ENCODE results near the gene CORIN. TPM values are rescaled to one million over a fixed set of nuclear protein-coding genes. Genes with fewer than 3 reads are reported as not detected.

The CORIN gene
- total RNA-seq, 1 experiment from 2014 or later = not detected

- intact Hi-C loops (cut with micrococcal nuclease; ENCODE audit: unreplicated experiment) = no loop called here
- Histone ChIP-seq H3K4me3 (ENCODE audit: low read depth, low read length, poor library complexity, severe bottlenecking) (no peak overlapping the region), H3K27me3 (replicated peaks; ENCODE audit: insufficient read depth, low read depth, low read length, poor library complexity) (no peaks in the 10 kb centered on the region), H3K36me3 (ENCODE audit: insufficient read depth, low read length, poor library complexity, severe bottlenecking) (no peaks in the 10 kb centered on the region), H3K4me1 (ENCODE audit: insufficient read depth, low read length, poor library complexity, severe bottlenecking) (no peaks in the 10 kb centered on the region), H3K9me3 (ENCODE audit: low read depth, low read length, poor library complexity, severe bottlenecking) (no peaks in the 10 kb centered on the region), H3K27ac (ENCODE audit: low read depth, low read length, poor library complexity, severe bottlenecking) (no peak overlapping the region)
- no peak for TF ChIP-seq EZH2 (IDR thresholded peaks at IDR 0.05; ENCODE audit: borderline replicate concordance, low read depth, low read length, poor library complexity, severe bottlenecking)
- no peak for TF ChIP-seq CTCF (conservative IDR thresholded peaks at IDR 0.05; ENCODE audit: low read depth, low read length)
- ChIA-PET POLR2A (ENCODE audit: low non-redundant PET) (no interaction called here), CTCF (no interaction called here)
- DNase-seq (ENCODE audit: low spot score) = no peak
- no TSS peak for BruUV-seq (replicated peaks)
Measured at GRCh38 chr4:47849466-47849865, 11.6 kb upstream of the CORIN start.

- TF ChIP-seq CTCF (conservative IDR thresholded peaks at IDR 0.05; ENCODE audit: low read depth, low read length) (no peak), EZH2 (IDR thresholded peaks at IDR 0.05; ENCODE audit: borderline replicate concordance, low read depth, low read length, poor library complexity, severe bottlenecking) (no peak)
- no peak overlapping the region for H3K4me3 ChIP-seq (ENCODE audit: low read depth, low read length, poor library complexity, severe bottlenecking)
- intact Hi-C loops (cut with micrococcal nuclease; ENCODE audit: unreplicated experiment) = no loop called here
- H3K27me3 ChIP-seq (replicated peaks; ENCODE audit: insufficient read depth, low read depth, low read length, poor library complexity) = no peaks in the 10 kb centered on the region
- DNase-seq (ENCODE audit: low spot score) = no peak
- CTCF ChIA-PET = no interaction called here
- H3K9me3 ChIP-seq (ENCODE audit: low read depth, low read length, poor library complexity, severe bottlenecking) = no peaks in the 10 kb centered on the region
- POLR2A ChIA-PET (ENCODE audit: low non-redundant PET) = no interaction called here
- H3K4me1 ChIP-seq (ENCODE audit: insufficient read depth, low read length, poor library complexity, severe bottlenecking) = no peaks in the 10 kb centered on the region
- no peak overlapping the region for H3K27ac ChIP-seq (ENCODE audit: low read depth, low read length, poor library complexity, severe bottlenecking)
- no peaks in the 10 kb centered on the region for H3K36me3 ChIP-seq (ENCODE audit: insufficient read depth, low read length, poor library complexity, severe bottlenecking)
- BruUV-seq (replicated peaks) = no TSS peak
Measured at GRCh38 chr4:47848041-47848440, 10.2 kb upstream of the CORIN start.

- CTCF ChIA-PET = no interaction called here
- Histone ChIP-seq H3K36me3 (ENCODE audit: insufficient read depth, low read length, poor library complexity, severe bottlenecking) (no peaks in the 10 kb centered on the region), H3K27me3 (replicated peaks; ENCODE audit: insufficient read depth, low read depth, low read length, poor library complexity) (no peaks in the 10 kb centered on the region), H3K4me1 (ENCODE audit: insufficient read depth, low read length, poor library complexity, severe bottlenecking) (no peaks in the 10 kb centered on the region), H3K9me3 (ENCODE audit: low read depth, low read length, poor library complexity, severe bottlenecking) (no peaks in the 10 kb centered on the region), H3K27ac (ENCODE audit: low read depth, low read length, poor library complexity, severe bottlenecking) (no peak overlapping the region), H3K4me3 (ENCODE audit: low read depth, low read length, poor library complexity, severe bottlenecking) (no peak overlapping the region)
- no peak for DNase-seq (ENCODE audit: low spot score)
- intact Hi-C loops (cut with micrococcal nuclease; ENCODE audit: unreplicated experiment) = no loop called here
- POLR2A ChIA-PET (ENCODE audit: low non-redundant PET) = no interaction called here
- no TSS peak for BruUV-seq (replicated peaks)
- TF ChIP-seq CTCF (conservative IDR thresholded peaks at IDR 0.05; ENCODE audit: low read depth, low read length) (no peak), EZH2 (IDR thresholded peaks at IDR 0.05; ENCODE audit: borderline replicate concordance, low read depth, low read length, poor library complexity, severe bottlenecking) (no peak)
Measured at GRCh38 chr4:47842985-47843384, 5.1 kb upstream of the CORIN start.

All from A673 (cell line).